Loucy (cell line): ENCODE data around the gene CORO1C.
"Not testable (repeated sequence)": the region's sequence is repeated elsewhere in the genome, so short reads cannot be mapped to it uniquely, and the experiment has no call there.

ENCODE experiments used
- H2AFZ ChIP-seq: fragments of 200-600 bp; sonication (generic); 2 replicates; pipeline ENCODE4 v1.6.0; 2016; ENCODE audit warnings: antibody characterized with exemption, mild to moderate bottlenecking, low read length, moderate library complexity
- H3F3A ChIP-seq: fragments of 200-600 bp; 2 replicates; pipeline ENCODE4 v1.6.0; 2016; ENCODE audit warnings: antibody characterized with exemption, low read depth, mild to moderate bottlenecking
- H3K27me3 ChIP-seq: fragments of 200-600 bp; sonication (generic); 2 replicates; pipeline ENCODE4 v1.6.1; 2014; ENCODE audit warnings: low read length, mild to moderate bottlenecking; ENCODE audit not compliant: insufficient read depth, poor library complexity, severe bottlenecking
- H3K36me3 ChIP-seq: fragments of 200-600 bp; sonication (generic); 2 replicates; pipeline ENCODE4 v1.6.1; 2016; ENCODE audit warnings: low read length; ENCODE audit not compliant: insufficient read depth
- H3K4me1 ChIP-seq: fragments of 200-600 bp; sonication (generic); 2 replicates; pipeline ENCODE4 v1.5.1; 2014; ENCODE audit warnings: low read length, mild to moderate bottlenecking; ENCODE audit not compliant: insufficient read depth, poor library complexity, severe bottlenecking
- H3K4me2 ChIP-seq: fragments of 200-600 bp; sonication (generic); 2 replicates; pipeline ENCODE4 v1.6.0; 2014; ENCODE audit warnings: antibody characterized with exemption, low read length, low read depth, mild to moderate bottlenecking; ENCODE audit not compliant: poor library complexity, severe bottlenecking
- H3K4me3 ChIP-seq: fragments of 200-600 bp; sonication (generic); 2 replicates; pipeline ENCODE4 v1.5.1; 2014; ENCODE audit warnings: low read length, mild to moderate bottlenecking, mixed read lengths; ENCODE audit not compliant: poor library complexity, severe bottlenecking
- H3K79me2 ChIP-seq: fragments of 200-600 bp; sonication (generic); 2 replicates; pipeline ENCODE4 v1.6.1; 2014; ENCODE audit warnings: low read length; ENCODE audit not compliant: insufficient read depth
- H3K9ac ChIP-seq: fragments of 200-600 bp; sonication (generic); 2 replicates; pipeline ENCODE4 v1.6.0; 2014; ENCODE audit warnings: mild to moderate bottlenecking, low read depth, low read length, moderate library complexity; ENCODE audit not compliant: poor library complexity, severe bottlenecking
- H3K9me2 ChIP-seq: fragments of 200-600 bp; sonication (generic); replicated peaks from 2 replicates; pipeline ENCODE4 v1.6.1; 2016; ENCODE audit warnings: low read depth, low read length, mixed read lengths
- H3K9me3 ChIP-seq: fragments of 200-600 bp; sonication (generic); 2 replicates; pipeline ENCODE4 v1.6.1; 2014; ENCODE audit warnings: mild to moderate bottlenecking, antibody characterized with exemption, low read length, low read depth; ENCODE audit not compliant: insufficient read depth
- H4K20me1 ChIP-seq: fragments of 200-600 bp; sonication (generic); 2 replicates; pipeline ENCODE4 v1.6.0; 2014; ENCODE audit warnings: antibody characterized with exemption, low read length, mild to moderate bottlenecking; ENCODE audit not compliant: insufficient read depth, poor library complexity, severe bottlenecking
- CTCF ChIP-seq: fragments of 200-600 bp; sonication (generic); conservative IDR thresholded peaks from 2 replicates; pipeline ENCODE4 v1.5.1; 2014; ENCODE audit warnings: mild to moderate bottlenecking, antibody characterized with exemption, low read length
- EZH2phosphoT487 ChIP-seq: fragments of 200-600 bp; IDR thresholded peaks from 2 replicates; pipeline ENCODE4 v1.6.1; 2018; ENCODE audit warnings: antibody characterized with exemption, mild to moderate bottlenecking, moderate library complexity, borderline replicate concordance

CORO1C gene

GRCh38 chr12:108772247-108772646 lies 40.9 kb upstream of the CORO1C start:
- no peak overlapping the region for H3K9ac ChIP-seq

GRCh38 chr12:108771835-108772234 lies 40.5 kb upstream of the CORO1C start:
- H3K9me2 ChIP-seq, H3K36me3 ChIP-seq, H3K79me2 ChIP-seq, H4K20me1 ChIP-seq, H3K4me3 ChIP-seq, H3F3A ChIP-seq, H3K9me3 ChIP-seq, H3K4me1 ChIP-seq, H2AFZ ChIP-seq, H3K4me2 ChIP-seq, H3K9ac ChIP-seq, H3K27me3 ChIP-seq: not testable (repeated sequence)

More at GRCh38 chr12:108772247-108772646, 40.9 kb upstream of the CORO1C start:
- Histone ChIP-seq H3K4me3 (no peak overlapping the region), H3K9me3 (no peaks in the 10 kb centered on the region), H3K9me2 (no peaks in the 10 kb centered on the region), H3K27me3 (no peaks in the 10 kb centered on the region), H2AFZ (no peak overlapping the region), H3K4me1 (no peaks in the 10 kb centered on the region), H3K79me2 (no peaks in the 10 kb centered on the region), H3F3A (no peaks in the 10 kb centered on the region), H4K20me1 (no peaks in the 10 kb centered on the region), H3K4me2 (no peak overlapping the region), H3K36me3 (no peaks in the 10 kb centered on the region)
- no peak for TF ChIP-seq EZH2phosphoT487
- no peak for TF ChIP-seq CTCF

GRCh38 chr12:108770963-108771362 lies 39.6 kb upstream of the CORO1C start:
- Histone ChIP-seq H3K36me3 (no peaks in the 10 kb centered on the region), H2AFZ (no peak overlapping the region), H3K4me1 (no peaks in the 10 kb centered on the region), H3F3A (no peaks in the 10 kb centered on the region), H3K79me2 (no peaks in the 10 kb centered on the region), H4K20me1 (no peaks in the 10 kb centered on the region), H3K4me2 (no peak overlapping the region), H3K27me3 (no peaks in the 10 kb centered on the region), H3K4me3 (no peak overlapping the region), H3K9ac (no peak overlapping the region), H3K9me2 (no peaks in the 10 kb centered on the region), H3K9me3 (no peaks in the 10 kb centered on the region)
- TF ChIP-seq EZH2phosphoT487 (no peak), CTCF (no peak)

- H3K9me3 ChIP-seq, result no peaks in the 10 kb centered on the region
- no peaks in the 10 kb centered on the region for H3K4me1 ChIP-seq
- no peak for TF ChIP-seq EZH2phosphoT487
- TF ChIP-seq CTCF, result no peak
- H3K9me2 ChIP-seq, result no peaks in the 10 kb centered on the region
- no peaks in the 10 kb centered on the region for H3K79me2 ChIP-seq
- H2AFZ ChIP-seq, result no peak overlapping the region
- H3K4me2 ChIP-seq, result no peak overlapping the region
- H3K27me3 ChIP-seq, result no peaks in the 10 kb centered on the region
- no peak overlapping the region for H3K9ac ChIP-seq
- no peaks in the 10 kb centered on the region for H4K20me1 ChIP-seq
- no peaks in the 10 kb centered on the region for H3F3A ChIP-seq
- no peak overlapping the region for H3K4me3 ChIP-seq
- H3K36me3 ChIP-seq, result no peaks in the 10 kb centered on the region
These were observed 39.0 kb upstream of the CORO1C start for GRCh38 chr12:108770269-108770829.
